Activated CD8-positive, alpha-beta memory T cell treated with anti-CD3 and anti-CD28 coated beads, Interleukin-2, amount 50 U/mL, for 48 hours (primary cell): ENCODE measurements around the gene SMCR8.
"Not testable (repeated sequence)": the region's sequence is repeated elsewhere in the genome, so short reads cannot be mapped to it uniquely, and the experiment has no call there.

Source experiments
- DNase-seq: peaks from one replicate; pipeline ENCODE4 v3.0.0-alpha.2; 2020

The SMCR8 gene

DNA sequence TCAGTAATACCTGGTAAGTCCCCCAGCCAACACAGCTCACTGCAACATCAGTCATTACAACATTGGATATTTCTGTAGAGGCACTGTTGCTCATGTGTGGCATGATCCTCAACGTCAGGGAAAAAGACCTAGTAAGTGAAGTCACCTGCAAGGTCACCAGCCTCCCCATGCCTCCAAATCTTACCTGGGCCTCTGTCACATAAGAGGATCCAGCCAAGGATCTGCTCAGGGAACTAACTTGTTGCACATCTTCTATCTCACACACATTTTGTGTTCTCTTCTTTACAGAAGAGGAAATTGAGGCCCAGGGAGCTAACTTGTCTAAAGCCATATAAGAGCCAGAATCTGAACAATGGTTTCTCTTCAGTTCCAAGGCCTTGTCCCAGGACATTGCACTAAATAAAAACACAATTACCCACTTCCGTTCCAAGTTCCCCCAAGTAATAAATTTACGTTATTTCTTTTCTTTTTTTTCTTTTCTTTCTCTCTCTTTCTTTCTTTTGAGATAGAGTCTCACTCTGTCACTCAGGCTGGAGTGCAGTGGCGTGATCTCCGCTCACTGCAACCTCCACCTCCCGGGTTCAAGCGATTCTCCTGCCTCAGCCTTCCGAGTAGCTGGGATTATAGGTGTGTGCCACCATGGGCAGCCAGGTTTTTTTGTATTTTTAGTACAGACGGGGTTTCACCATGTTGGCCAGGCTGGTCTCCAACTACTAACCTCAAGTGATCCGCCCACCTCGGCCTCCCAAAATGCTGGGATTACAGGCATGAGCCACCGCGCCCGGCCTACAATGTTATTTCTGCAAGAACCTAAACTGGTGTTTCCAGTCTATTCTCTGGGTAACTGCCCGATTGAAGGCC is 47.0 kb downstream of the SMCR8 start:
- DNase-seq: no peak

DNA sequence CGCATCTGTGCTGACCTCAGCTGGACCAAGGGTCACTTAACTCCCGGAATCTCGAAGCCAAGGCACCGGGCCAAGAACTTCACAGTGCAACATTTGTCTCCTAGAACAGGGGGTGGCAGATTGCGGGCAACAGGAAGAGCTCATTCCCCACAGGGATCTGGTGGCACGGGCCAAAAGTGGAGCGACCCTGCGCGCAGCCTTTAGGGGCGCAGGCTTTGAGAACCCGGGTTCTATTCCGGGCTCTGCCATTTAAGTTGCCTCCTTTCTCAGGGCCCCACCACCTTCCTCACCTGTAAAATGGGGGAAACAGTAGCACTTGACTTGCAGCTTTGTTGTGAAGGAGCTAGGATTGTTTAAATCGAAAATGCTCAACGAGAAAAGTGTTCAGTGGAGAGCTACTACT is 47.6 kb downstream of the SMCR8 start:
- peak; percentile 62 for DNase-seq

DNA sequence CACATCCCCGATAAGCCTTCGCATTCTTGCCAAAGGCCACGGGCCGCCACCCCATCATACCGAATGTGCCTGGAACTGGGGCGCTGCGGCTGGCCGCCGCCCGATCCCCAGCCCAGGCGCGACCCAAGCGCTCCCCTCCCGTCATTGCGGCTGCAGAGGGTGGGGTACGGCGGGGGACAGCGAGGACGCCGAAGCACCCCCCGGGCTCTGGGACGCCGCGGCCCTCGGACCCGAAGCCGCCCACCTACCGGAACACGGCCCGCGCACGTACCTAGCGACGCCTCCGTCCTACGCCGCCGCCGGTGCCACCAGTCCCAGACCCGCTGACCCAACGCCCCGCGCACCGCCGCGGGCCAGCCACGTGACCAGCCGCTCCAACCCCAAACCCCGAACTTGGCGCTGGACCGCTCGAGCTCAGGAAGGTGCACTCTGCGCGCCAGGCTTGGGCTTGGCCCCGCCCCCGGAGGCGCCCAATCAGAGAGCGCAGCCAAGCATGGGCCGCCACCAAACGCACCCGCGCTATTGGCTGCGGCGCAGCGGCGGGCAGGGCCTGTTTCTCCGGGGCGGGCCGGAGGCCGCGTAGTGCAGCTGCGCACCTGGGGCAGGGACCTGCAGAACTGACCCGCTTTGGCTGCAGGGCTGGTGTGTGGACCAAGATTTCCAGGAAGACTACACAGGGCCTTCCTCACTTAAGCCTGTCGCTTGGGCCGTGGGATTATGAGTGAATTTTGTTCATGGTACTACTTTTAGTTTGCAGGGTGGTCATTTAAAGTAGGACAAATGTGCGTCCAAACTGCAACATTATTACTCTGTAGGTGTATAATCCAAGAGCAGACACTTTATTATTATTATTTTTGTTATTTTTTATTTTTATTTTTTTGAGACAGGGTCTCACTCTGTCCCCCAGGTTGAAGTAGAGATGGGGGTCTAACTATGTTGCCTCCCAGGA is 48.3 kb downstream of the SMCR8 start, which contains the start of gene SHMT1:
SHMT1 (minus strand) TSS at position 450 of the 949 bp plus-strand sequence. CDS start 7,569 bp downstream, outside the sequence.
- peak; percentile 95 for DNase-seq

DNA sequence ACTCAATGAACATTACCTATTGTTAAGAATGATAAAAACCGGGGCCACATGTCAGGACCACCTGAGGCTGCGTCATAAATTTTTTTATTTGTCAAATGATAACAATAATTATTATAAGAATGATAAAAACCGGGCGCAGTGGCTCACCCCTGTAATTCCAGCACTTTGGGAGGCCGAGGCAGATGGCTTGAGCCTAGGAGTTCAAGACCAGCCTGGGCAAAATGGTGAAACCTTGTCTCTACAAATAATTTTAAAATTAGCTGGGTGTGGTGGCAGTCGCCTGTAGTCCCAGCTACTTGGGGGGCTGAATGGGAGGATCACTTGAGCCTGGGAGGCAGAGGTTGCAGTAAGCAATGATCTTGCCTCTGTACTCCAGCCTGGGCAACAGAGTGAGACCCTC is 49.1 kb downstream of the SMCR8 start:
- DNase-seq: no peak

DNA sequence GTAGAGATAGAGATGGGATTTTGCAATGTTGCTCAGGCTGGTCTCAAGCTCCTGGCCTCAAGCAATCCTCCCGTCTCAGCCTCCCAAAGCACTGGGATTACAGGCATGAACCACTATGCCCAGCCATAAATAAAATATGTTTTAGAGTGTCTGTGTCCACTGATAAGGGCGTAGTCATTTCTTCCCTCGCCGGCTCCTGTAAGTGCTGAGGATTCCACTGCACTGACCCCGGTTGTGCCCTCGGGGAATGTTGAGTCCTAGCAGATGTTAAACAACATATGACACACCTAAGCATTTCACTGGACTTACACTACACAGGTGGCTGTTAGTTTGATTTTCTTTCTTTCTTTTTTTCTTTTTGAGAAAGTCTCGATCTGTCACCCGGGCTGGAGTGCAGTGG is 53.9 kb downstream of the SMCR8 start:
- no peak for DNase-seq

DNA sequence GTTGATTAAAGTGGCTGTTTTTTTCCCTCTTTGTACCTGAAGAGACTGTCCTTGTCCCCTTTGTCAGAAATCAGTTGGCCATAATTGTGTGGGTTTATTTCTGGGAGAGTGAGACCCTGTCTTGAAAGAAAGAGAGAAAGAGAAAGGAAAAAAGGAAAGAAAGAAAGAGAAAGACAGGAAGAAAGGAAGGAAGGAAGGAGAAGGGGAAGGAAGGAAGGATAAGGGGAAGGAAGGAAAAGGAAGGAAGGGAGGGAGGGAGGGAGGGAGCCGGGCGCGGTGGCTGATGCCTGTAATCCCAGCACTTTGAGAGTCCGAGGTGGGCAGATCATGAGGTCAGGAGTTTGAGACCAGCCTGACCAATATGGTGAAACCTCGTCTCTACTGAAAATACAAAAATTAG is 55.7 kb downstream of the SMCR8 start:
- DNase-seq: no peak

DNA sequence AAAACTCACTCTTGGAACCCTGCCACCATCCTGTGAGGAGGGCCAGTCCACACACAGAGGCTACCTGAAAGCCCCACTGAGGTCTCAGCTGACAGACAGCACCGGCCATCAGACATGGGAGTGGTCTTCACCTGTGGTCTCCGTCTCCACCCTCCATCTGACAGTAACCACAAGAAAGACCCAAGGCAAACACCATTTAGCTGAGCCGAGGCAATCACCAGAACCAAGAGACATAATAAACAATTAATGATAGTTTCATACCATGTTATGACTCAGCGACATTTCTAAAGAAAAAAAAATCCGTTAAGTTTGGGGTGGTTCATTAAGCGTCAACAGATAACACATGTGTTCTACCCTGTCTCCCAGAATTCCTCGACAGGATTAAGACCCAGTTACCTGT is 56.4 kb downstream of the SMCR8 start:
- no peak for DNase-seq

DNA sequence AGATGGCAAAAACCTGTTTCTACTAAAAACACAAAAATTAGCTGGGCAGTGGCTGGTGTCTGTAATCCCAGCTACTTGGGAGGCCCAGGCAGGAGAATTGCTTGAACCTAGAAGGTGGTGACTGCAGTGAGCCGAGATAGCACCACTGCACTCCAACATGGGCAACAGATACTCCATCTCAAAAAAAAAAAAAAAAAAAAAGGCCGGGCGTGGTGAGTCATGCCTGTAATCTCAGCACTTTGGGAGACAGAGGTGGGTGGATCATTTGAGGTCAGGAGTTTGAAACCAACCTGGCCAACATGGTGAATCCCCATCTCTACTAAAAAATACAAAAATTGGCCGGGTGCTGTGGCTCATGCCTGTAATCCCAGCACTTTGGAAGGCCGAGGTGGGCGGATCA is 58.1 kb downstream of the SMCR8 start:
- DNase-seq: not testable (repeated sequence)

DNA sequence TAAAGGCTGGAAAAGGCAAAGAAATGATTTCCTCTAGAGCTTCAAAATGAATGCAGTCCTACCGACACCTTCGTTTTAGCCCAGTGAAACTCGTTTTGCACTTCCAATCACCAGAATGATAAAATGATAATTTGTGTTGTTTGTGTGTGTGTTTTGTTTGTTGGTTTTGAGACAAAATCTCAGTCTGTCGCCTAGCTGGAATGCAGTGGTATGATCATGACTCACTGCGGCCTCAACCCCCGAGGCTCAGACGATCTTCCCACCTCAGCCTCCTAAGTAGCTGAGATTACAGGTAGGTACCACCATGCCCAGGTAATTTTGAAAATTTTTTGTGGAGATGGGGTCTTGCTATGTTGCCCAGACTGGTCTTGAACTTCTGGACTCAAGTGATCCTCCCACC is 59.1 kb downstream of the SMCR8 start:
- DNase-seq: no peak
